B cell (primary cell): ENCODE data around the gene FUOM. TPM values are rescaled to one million over a fixed set of nuclear protein-coding genes. Genes with fewer than 3 reads are reported as not detected.

ENCODE experiments used
- ATAC-seq: fragments of 200-7000 bp; cut with Tn5 transposase; one replicate; pipeline ENCODE4 v1.10.0; 2021; ENCODE audit warnings: low read depth, mild to moderate bottlenecking, moderate number of reproducible peaks, moderate library complexity
- CTCF ChIA-PET: fragments of 350-600 bp; sonication (Branson Sonifier 250); formaldehyde crosslinking; loops from one replicate; lab custom pipeline; 2021; ENCODE audit warnings: antibody characterized with exemption, inconsistent platforms; lab: Charles Lee
- POLR2A ChIA-PET: fragments of 350-600 bp; sonication (Branson Sonifier 250); formaldehyde crosslinking; loops from one replicate; lab custom pipeline; 2021; ENCODE audit warnings: antibody characterized with exemption; lab: Charles Lee
- DNase-seq: peaks from one replicate; pipeline ENCODE4 v3.0.0; 2013
- H2AFZ ChIP-seq: 2 replicates; pipeline ENCODE4 v1.6.1; 2012; ENCODE audit warnings: mild to moderate bottlenecking, low read depth, low read length; ENCODE audit not compliant: insufficient read depth, poor library complexity, severe bottlenecking
- H3K27ac ChIP-seq, 2 donors: 1 replicate in 1 of 2; 2 replicates in 1 of 2; pipeline ENCODE4 v1.5.1; 2012 to 2013; ENCODE audit warnings: low read length in 2 of 2, mild to moderate bottlenecking in 2 of 2, moderate library complexity in 1 of 2
- H3K27me3 ChIP-seq, 4 experiments: fragments of 200-600 bp in 1 of 4; sonication (generic) in 1 of 4; replicated peaks in 1 of 4; 1 replicate in 2 of 4; 2 replicates in 2 of 4; pipeline versions ENCODE4 v1.6.1 to v1.7.0; 2013 to 2016; ENCODE audit warnings: low read length in 3 of 4, mild to moderate bottlenecking in 2 of 4, mixed read lengths in 1 of 4, moderate library complexity in 1 of 4; ENCODE audit not compliant: insufficient read depth in 4 of 4, control insufficient read depth in 3 of 4; ENCODE audit errors: control extremely low read depth in 1 of 4
- H3K36me3 ChIP-seq, 2 experiments: replicated peaks in 1 of 2; 1 replicate in 1 of 2; 2 replicates in 1 of 2; pipeline versions ENCODE4 v1.6.1 to v1.7.1; 2013; ENCODE audit warnings: low read length in 1 of 2; ENCODE audit not compliant: insufficient read depth in 2 of 2, control insufficient read depth in 1 of 2; ENCODE audit errors: control extremely low read depth in 1 of 2, extremely low read depth in 1 of 2
- H3K4me1 ChIP-seq, 2 donors: fragments of 200-600 bp in 1 of 2; sonication (generic) in 1 of 2; 1 replicate in 1 of 2; 2 replicates in 1 of 2; pipeline versions ENCODE4 v1.5.1 to v1.6.1; 2013 to 2017; ENCODE audit warnings: low read length in 2 of 2; ENCODE audit not compliant: control insufficient read depth in 2 of 2, insufficient read depth in 2 of 2
- H3K4me2 ChIP-seq: replicated peaks from 2 replicates; pipeline ENCODE3; 2012; ENCODE audit warnings: mild to moderate bottlenecking, low read depth, low read length; ENCODE audit not compliant: poor library complexity, severe bottlenecking
- H3K4me3 ChIP-seq, 5 experiments: fragments of 200-600 bp in 1 of 5; sonication (generic) in 1 of 5; 1 replicate in 3 of 5; 2 replicates in 2 of 5; pipeline versions ENCODE4 v1.5.1 to v1.7.0; 2011 to 2016; ENCODE audit warnings: low read length in 4 of 5, mild to moderate bottlenecking in 4 of 5, low read depth in 2 of 5, control low read depth in 1 of 5, moderate library complexity in 1 of 5; ENCODE audit not compliant: insufficient read depth in 1 of 5; ENCODE audit errors: control extremely low read depth in 1 of 5, extremely low read depth in 1 of 5
- H3K79me2 ChIP-seq: fragments of 200-600 bp; sonication (generic); one replicate; pipeline ENCODE4 v1.6.0; 2016; ENCODE audit warnings: low read length; ENCODE audit not compliant: control insufficient read depth, insufficient read depth
- H3K9ac ChIP-seq: fragments of 200-600 bp; sonication (generic); 2 replicates; pipeline ENCODE4 v1.6.1; 2017; ENCODE audit warnings: mild to moderate bottlenecking, low read length, moderate library complexity
- H3K9me3 ChIP-seq, 3 donors: one replicate each; pipeline versions ENCODE4 v1.6.1 to v1.7.1; 2013; ENCODE audit warnings: low read length in 2 of 3; ENCODE audit not compliant: control insufficient read depth in 2 of 3, insufficient read depth in 1 of 3; ENCODE audit errors: control extremely low read depth in 1 of 3
- H4K20me1 ChIP-seq: 2 replicates; pipeline ENCODE4 v1.6.0; 2012; ENCODE audit warnings: mild to moderate bottlenecking, low read length; ENCODE audit not compliant: insufficient read depth, control insufficient read depth, poor library complexity, severe bottlenecking
- H3K27ac Mint-ChIP-seq: one replicate; pipeline ENCODE4 v1.8.0; 2021; ENCODE audit warnings: mixed read lengths
- H3K27me3 Mint-ChIP-seq: one replicate; pipeline ENCODE4 v1.8.0; 2021; ENCODE audit warnings: mixed read lengths
- H3K4me1 Mint-ChIP-seq: one replicate; pipeline ENCODE4 v1.8.0; 2021; ENCODE audit warnings: mixed read lengths
- H3K4me3 Mint-ChIP-seq: one replicate; pipeline ENCODE4 v1.8.0; 2021; ENCODE audit warnings: mixed read lengths
- H3K9me3 Mint-ChIP-seq: one replicate; pipeline ENCODE4 v1.8.0; 2022; ENCODE audit warnings: mixed read lengths; ENCODE audit not compliant: insufficient read depth
- CTCF ChIP-seq: fragments of 200-600 bp; IDR thresholded peaks from one replicate; pipeline ENCODE4 v1.8.0; 2022; ENCODE audit warnings: antibody characterized with exemption, mild to moderate bottlenecking
- EZH2 ChIP-seq: IDR thresholded peaks from 2 replicates; pipeline ENCODE4 v1.6.1; 2012; ENCODE audit warnings: borderline replicate concordance, low read depth, mild to moderate bottlenecking, moderate library complexity, low read length; ENCODE audit not compliant: insufficient read depth, poor library complexity, severe bottlenecking
- WGBS: methylation state at CpG from one replicate; pipeline ENCODE4 v1.1.5; 2013; ENCODE audit warnings: missing lambda C conversion rate; ENCODE audit not compliant: insufficient coverage; 5-methylcytosine and 5-hydroxymethylcytosine counted together
- intact Hi-C: fragments of 100-400 bp; cut with micrococcal nuclease; formaldehyde crosslinking; loops from one replicate; pipeline ENCODE4 v1.10.0; 2022
- polyA plus RNA-seq: library from polyadenylated mRNA; depleted of rRNA; stranded (reverse); fragments of >200 nt; gene quantifications from 2 replicates; pipeline ENCODE4 v1.2.3, GENCODE V29; 2012
- total RNA-seq, 2 donors: library from RNA; stranded (reverse); fragments of 120-200 nt in 1 of 2; gene quantifications; 1 replicate in 1 of 2; 2 replicates in 1 of 2; pipeline versions ENCODE4 v1.2.3 to v1.2.4, GENCODE V29; 2013 to 2022

FUOM gene
- total and polyA plus RNA-seq, 2 donors (not counting 1 experiment from before 2014, with no cell fraction given), result 23.8 to 30.7 TPM

GRCh38 chr10:133379801-133380666 lies 22.2 kb upstream of the FUOM start:
- TF ChIP-seq EZH2, result no peak
- TF ChIP-seq CTCF, result no peak
- H3K79me2 ChIP-seq, result peaks cover 47% of the 10 kb centered on the region
- H3K9me3 Mint-ChIP-seq, result no peaks in the 10 kb centered on the region
- peak overlapping the region in 4 of 5 experiments; percentile 51 to 72 (median 66) for H3K4me3 ChIP-seq
- H3K9me3 ChIP-seq, result peaks cover 0 to 3% (median 0%) of the 10 kb centered on the region in 3 donors
- no peaks in the 10 kb centered on the region for H3K27me3 Mint-ChIP-seq
- peak overlapping the region; percentile 83 for H3K27ac Mint-ChIP-seq
- DNase-seq, result no peak
- peak overlapping the region in 1 of 2 donors; percentile 71 for H3K27ac ChIP-seq
- peaks cover 38% of the 10 kb centered on the region for H3K4me1 Mint-ChIP-seq
- peaks cover 0 to 32% of the 10 kb centered on the region in 2 experiments for H3K36me3 ChIP-seq
- peak overlapping the region; percentile 82 for H3K9ac ChIP-seq
- H4K20me1 ChIP-seq, result peaks cover 33% of the 10 kb centered on the region
- peaks cover 29 to 35% of the 10 kb centered on the region in 2 donors for H3K4me1 ChIP-seq
- ATAC-seq, result no peak
- 88% methylated on average over 31 of the region's 36 CpGs for WGBS
- ChIA-PET CTCF (no interaction called here), POLR2A (interaction anchor here (0.5 to 1.5 kb wide), 3 partner anchors 9 to 236 kb away, joined by 3 to 7 read pairs (median 5); no protein-coding TSS in a partner anchor)
- peak overlapping the region; percentile 85 for H3K4me3 Mint-ChIP-seq
- no peaks in the 10 kb centered on the region for H3K27me3 ChIP-seq
- peak overlapping the region; percentile 95 for H3K4me2 ChIP-seq
- peak overlapping the region; percentile 79 for H2AFZ ChIP-seq
- intact Hi-C loops, result loop anchor here (1.0 kb wide), 2 partner anchors 9 to 14 kb away; partner anchors contain the start of gene MTG1
